Astrocyte (in vitro differentiated cells and primary cell): Measurements from ENCODE around the gene CERK. TPM values are rescaled to one million over a fixed set of nuclear protein-coding genes. Genes with fewer than 3 reads are reported as not detected.

Source experiments
- DNase-seq: peaks from one replicate; pipeline ENCODE4 v3.0.0-alpha.2; 2010; ENCODE audit warnings: low read depth
- FAIRE-seq: peaks from 2 replicates; lab custom pipeline; 2011; peaks lifted over from hg19 to GRCh38; lab: Jason Lieb, UNC
- H2AFZ ChIP-seq: 2 replicates; pipeline ENCODE4 v1.6.0; 2012; ENCODE audit warnings: low read depth, low read length, inconsistent platforms
- H3K27ac ChIP-seq: 2 replicates; pipeline ENCODE4 v1.5.1; 2011; ENCODE audit warnings: low read depth, low read length, inconsistent platforms
- H3K27me3 ChIP-seq: 2 replicates; pipeline ENCODE4 v1.6.0; 2011; ENCODE audit warnings: low read length, inconsistent platforms; ENCODE audit not compliant: insufficient read depth
- H3K36me3 ChIP-seq: 2 replicates; pipeline ENCODE4 v1.5.1; 2011; ENCODE audit warnings: low read length, inconsistent platforms; ENCODE audit not compliant: insufficient read depth
- H3K4me1 ChIP-seq: 2 replicates; pipeline ENCODE4 v1.5.1; 2011; ENCODE audit warnings: low read length, inconsistent platforms; ENCODE audit not compliant: insufficient read depth
- H3K4me2 ChIP-seq: 2 replicates; pipeline ENCODE4 v1.6.0; 2012; ENCODE audit warnings: low read length, inconsistent platforms
- H3K4me3 ChIP-seq: 2 replicates; pipeline ENCODE4 v1.5.1; 2011; ENCODE audit warnings: low read depth, mild to moderate bottlenecking, low read length, inconsistent platforms; ENCODE audit not compliant: insufficient read depth
- H3K79me2 ChIP-seq: 2 replicates; pipeline ENCODE4 v1.6.0; 2012; ENCODE audit warnings: mild to moderate bottlenecking, low read length, inconsistent platforms; ENCODE audit not compliant: insufficient read depth
- H3K9ac ChIP-seq: 2 replicates; pipeline ENCODE4 v1.6.0; 2012; ENCODE audit warnings: mild to moderate bottlenecking, low read length, inconsistent platforms
- H3K9me3 ChIP-seq: 2 replicates; pipeline ENCODE4 v1.5.1; 2012; ENCODE audit warnings: low read depth, mild to moderate bottlenecking, low read length, inconsistent platforms; ENCODE audit not compliant: insufficient read depth
- H4K20me1 ChIP-seq: 2 replicates; pipeline ENCODE4 v1.6.0; 2012; ENCODE audit warnings: low read length, inconsistent platforms; ENCODE audit not compliant: insufficient read depth
- H3K27ac Mint-ChIP-seq: one replicate; pipeline ENCODE4 v1.8.0; 2021; ENCODE audit warnings: mild to moderate bottlenecking, mixed read lengths; ENCODE audit not compliant: unreplicated experiment
- H3K27me3 Mint-ChIP-seq: one replicate; pipeline ENCODE4 v1.8.0; 2021; ENCODE audit warnings: low read depth, mixed read lengths; ENCODE audit not compliant: unreplicated experiment
- H3K36me3 Mint-ChIP-seq: one replicate; pipeline ENCODE4 v1.8.0; 2021; ENCODE audit warnings: low read depth, mixed read lengths; ENCODE audit not compliant: unreplicated experiment
- H3K4me1 Mint-ChIP-seq: one replicate; pipeline ENCODE4 v1.8.0; 2021; ENCODE audit warnings: low read depth, mixed read lengths; ENCODE audit not compliant: unreplicated experiment
- H3K4me3 Mint-ChIP-seq: one replicate; pipeline ENCODE4 v1.8.0; 2021; ENCODE audit warnings: mild to moderate bottlenecking, moderate library complexity, mixed read lengths; ENCODE audit not compliant: unreplicated experiment
- H3K9me3 Mint-ChIP-seq: one replicate; pipeline ENCODE4 v1.8.0; 2021; ENCODE audit warnings: mild to moderate bottlenecking, mixed read lengths; ENCODE audit not compliant: unreplicated experiment
- EZH2 ChIP-seq: IDR thresholded peaks from 2 replicates; pipeline ENCODE4 v1.6.1; 2012; ENCODE audit warnings: mild to moderate bottlenecking, low read length, inconsistent platforms; ENCODE audit not compliant: insufficient read depth
- total RNA-seq: library from RNA; stranded (reverse); gene quantifications from 2 replicates; pipeline ENCODE4 v1.2.1, GENCODE V29; 2021
- TF ChIP-seq, protein P1 (sequence below): IDR thresholded peaks from 2 replicates; pipeline ENCODE4 v1.5.1; 2011; ENCODE audit warnings: low read depth, mild to moderate bottlenecking, inconsistent platforms, low read length, moderate library complexity; ENCODE audit not compliant: insufficient read depth

Gene CERK
- total RNA-seq, 1 donor from 2014 or later = 23.2 TPM

- H3K27ac ChIP-seq = no peak overlapping the region
- H3K36me3 Mint-ChIP-seq = peaks cover 4% of the 10 kb centered on the region
- no peaks in the 10 kb centered on the region for H3K79me2 ChIP-seq
- H3K4me1 ChIP-seq = no peaks in the 10 kb centered on the region
- peaks cover 41% of the 10 kb centered on the region for H4K20me1 ChIP-seq
- no peak overlapping the region for H3K27ac Mint-ChIP-seq
- H3K9ac ChIP-seq = no peak overlapping the region
- H3K4me3 ChIP-seq = no peak overlapping the region
- no peaks in the 10 kb centered on the region for H3K27me3 ChIP-seq
- TF ChIP-seq, protein P1, sequence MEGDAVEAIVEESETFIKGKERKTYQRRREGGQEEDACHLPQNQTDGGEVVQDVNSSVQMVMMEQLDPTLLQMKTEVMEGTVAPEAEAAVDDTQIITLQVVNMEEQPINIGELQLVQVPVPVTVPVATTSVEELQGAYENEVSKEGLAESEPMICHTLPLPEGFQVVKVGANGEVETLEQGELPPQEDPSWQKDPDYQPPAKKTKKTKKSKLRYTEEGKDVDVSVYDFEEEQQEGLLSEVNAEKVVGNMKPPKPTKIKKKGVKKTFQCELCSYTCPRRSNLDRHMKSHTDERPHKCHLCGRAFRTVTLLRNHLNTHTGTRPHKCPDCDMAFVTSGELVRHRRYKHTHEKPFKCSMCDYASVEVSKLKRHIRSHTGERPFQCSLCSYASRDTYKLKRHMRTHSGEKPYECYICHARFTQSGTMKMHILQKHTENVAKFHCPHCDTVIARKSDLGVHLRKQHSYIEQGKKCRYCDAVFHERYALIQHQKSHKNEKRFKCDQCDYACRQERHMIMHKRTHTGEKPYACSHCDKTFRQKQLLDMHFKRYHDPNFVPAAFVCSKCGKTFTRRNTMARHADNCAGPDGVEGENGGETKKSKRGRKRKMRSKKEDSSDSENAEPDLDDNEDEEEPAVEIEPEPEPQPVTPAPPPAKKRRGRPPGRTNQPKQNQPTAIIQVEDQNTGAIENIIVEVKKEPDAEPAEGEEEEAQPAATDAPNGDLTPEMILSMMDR = no peak
- TF ChIP-seq EZH2 = no peak
- DNase-seq (peak; percentile 14), FAIRE-seq (no peak)
- H3K27me3 Mint-ChIP-seq = no peaks in the 10 kb centered on the region
- H3K36me3 ChIP-seq = no peaks in the 10 kb centered on the region
- no peak overlapping the region for H3K4me3 Mint-ChIP-seq
- peaks cover 4% of the 10 kb centered on the region for H3K4me1 Mint-ChIP-seq
- H3K9me3 Mint-ChIP-seq = peaks cover 2% of the 10 kb centered on the region
- H2AFZ ChIP-seq = no peak overlapping the region
- no peaks in the 10 kb centered on the region for H3K9me3 ChIP-seq
- no peak overlapping the region for H3K4me2 ChIP-seq
Observed at GRCh38 chr22:46638601-46639431, 99.2 kb downstream of the CERK start.

- H3K27ac ChIP-seq = no peak overlapping the region
- no peaks in the 10 kb centered on the region for H3K36me3 ChIP-seq
- no peaks in the 10 kb centered on the region for H3K4me1 ChIP-seq
- H3K4me3 ChIP-seq = no peak overlapping the region
- Mint-ChIP-seq H3K9me3 (peaks cover 2% of the 10 kb centered on the region), H3K4me3 (no peak overlapping the region), H3K27ac (no peak overlapping the region), H3K4me1 (peaks cover 4% of the 10 kb centered on the region), H3K36me3 (peaks cover 4% of the 10 kb centered on the region), H3K27me3 (no peaks in the 10 kb centered on the region)
- TF ChIP-seq, protein P1 = no peak
- TF ChIP-seq EZH2 = no peak
- no peak for DNase-seq
- peaks cover 41% of the 10 kb centered on the region for H4K20me1 ChIP-seq
- H3K79me2 ChIP-seq = no peaks in the 10 kb centered on the region
- FAIRE-seq = no peak
- H3K9ac ChIP-seq = no peak overlapping the region
- H3K4me2 ChIP-seq = no peak overlapping the region
- no peaks in the 10 kb centered on the region for H3K27me3 ChIP-seq
- H3K9me3 ChIP-seq = no peaks in the 10 kb centered on the region
- no peak overlapping the region for H2AFZ ChIP-seq
Observed at GRCh38 chr22:46637711-46638600, 100.1 kb downstream of the CERK start.
